ENCODE results near the gene PLEKHG2.

PLEKHG2 gene

GRCh38 chr19:39380521-39381502, 31.7 kb upstream of the PLEKHG2 start:
- DNase-seq (ENCODE audit: low read depth), result no peak
- TF ChIP-seq, protein P1, sequence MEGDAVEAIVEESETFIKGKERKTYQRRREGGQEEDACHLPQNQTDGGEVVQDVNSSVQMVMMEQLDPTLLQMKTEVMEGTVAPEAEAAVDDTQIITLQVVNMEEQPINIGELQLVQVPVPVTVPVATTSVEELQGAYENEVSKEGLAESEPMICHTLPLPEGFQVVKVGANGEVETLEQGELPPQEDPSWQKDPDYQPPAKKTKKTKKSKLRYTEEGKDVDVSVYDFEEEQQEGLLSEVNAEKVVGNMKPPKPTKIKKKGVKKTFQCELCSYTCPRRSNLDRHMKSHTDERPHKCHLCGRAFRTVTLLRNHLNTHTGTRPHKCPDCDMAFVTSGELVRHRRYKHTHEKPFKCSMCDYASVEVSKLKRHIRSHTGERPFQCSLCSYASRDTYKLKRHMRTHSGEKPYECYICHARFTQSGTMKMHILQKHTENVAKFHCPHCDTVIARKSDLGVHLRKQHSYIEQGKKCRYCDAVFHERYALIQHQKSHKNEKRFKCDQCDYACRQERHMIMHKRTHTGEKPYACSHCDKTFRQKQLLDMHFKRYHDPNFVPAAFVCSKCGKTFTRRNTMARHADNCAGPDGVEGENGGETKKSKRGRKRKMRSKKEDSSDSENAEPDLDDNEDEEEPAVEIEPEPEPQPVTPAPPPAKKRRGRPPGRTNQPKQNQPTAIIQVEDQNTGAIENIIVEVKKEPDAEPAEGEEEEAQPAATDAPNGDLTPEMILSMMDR (IDR thresholded peaks at IDR 0.05; ENCODE audit: control insufficient read depth, extremely low read depth, insufficient read depth), result no peak
- no peak overlapping the region for H3K4me3 ChIP-seq (ENCODE audit: low read depth, low read length)

- no peak for DNase-seq (ENCODE audit: low read depth)
- TF ChIP-seq, protein P1 (IDR thresholded peaks at IDR 0.05; ENCODE audit: control insufficient read depth, extremely low read depth, insufficient read depth), result no peak
- no peak overlapping the region for H3K4me3 ChIP-seq (ENCODE audit: low read depth, low read length)
These were observed 30.4 kb upstream of the PLEKHG2 start for GRCh38 chr19:39381910-39382611.

- no peak for DNase-seq (ENCODE audit: low read depth)
These were observed 29.3 kb upstream of the PLEKHG2 start for GRCh38 chr19:39382991-39383828.

GRCh38 chr19:39384839-39385568, 27.5 kb upstream of the PLEKHG2 start:
- H3K4me3 ChIP-seq (ENCODE audit: low read depth, low read length), result no peak overlapping the region
- DNase-seq (ENCODE audit: low read depth), result no peak
- TF ChIP-seq, protein P1 (IDR thresholded peaks at IDR 0.05; ENCODE audit: control insufficient read depth, extremely low read depth, insufficient read depth), result no peak

More at GRCh38 chr19:39382991-39383828, 29.3 kb upstream of the PLEKHG2 start:
- H3K4me3 ChIP-seq (ENCODE audit: low read depth, low read length), result no peak overlapping the region
- TF ChIP-seq, protein P1 (IDR thresholded peaks at IDR 0.05; ENCODE audit: control insufficient read depth, extremely low read depth, insufficient read depth), result no peak

- no peak for DNase-seq (ENCODE audit: low read depth)
- TF ChIP-seq, protein P1 (IDR thresholded peaks at IDR 0.05; ENCODE audit: control insufficient read depth, extremely low read depth, insufficient read depth), result no peak
- H3K4me3 ChIP-seq (ENCODE audit: low read depth, low read length), result no peak overlapping the region
These were observed 26.6 kb upstream of the PLEKHG2 start for GRCh38 chr19:39385629-39386411.

Measured in LNCaP clone FGC (cell line).